ENCODE data around the gene LATS1.

DNA sequence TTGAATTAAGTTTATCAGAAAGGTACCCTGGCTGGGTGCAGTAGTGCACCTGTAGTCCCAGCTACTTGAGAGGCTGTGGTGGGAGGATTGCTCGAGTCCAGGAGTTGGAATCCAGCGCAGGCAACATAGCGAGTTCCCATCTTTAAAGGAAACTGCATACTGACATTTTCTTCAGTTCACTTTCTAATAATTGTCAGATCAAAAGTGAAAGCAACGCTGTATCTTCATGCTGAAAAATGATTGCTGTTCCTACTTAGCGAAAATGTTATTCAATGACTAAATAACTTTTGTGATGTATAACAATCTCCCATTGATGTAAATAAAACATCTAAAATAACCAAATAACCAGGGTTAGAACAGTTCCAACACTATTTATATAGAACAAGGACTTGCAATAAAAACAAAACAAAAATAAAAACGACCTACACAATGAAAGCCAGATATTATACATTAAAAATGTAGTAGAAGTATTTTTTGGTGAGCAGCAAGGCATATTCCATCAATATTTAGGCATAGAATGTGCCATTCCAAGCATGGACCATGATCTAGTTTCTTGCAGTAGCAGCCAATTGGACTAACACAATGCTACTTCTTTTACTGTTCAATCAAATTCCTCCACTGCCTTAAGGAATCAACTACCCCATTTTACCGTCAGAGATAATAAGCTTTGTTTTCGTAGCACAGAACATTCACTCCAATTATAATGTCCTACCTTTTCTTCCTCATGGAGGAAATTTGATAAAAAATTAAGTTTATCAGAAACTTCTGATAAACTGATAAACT, 1.5 kb downstream of the LATS1 start:
- no peak for TF ChIP-seq FOXA1 (IDR thresholded peaks at IDR 0.05)
- no peak for TF ChIP-seq HDGF (IDR thresholded peaks at IDR 0.05; ENCODE audit: borderline replicate concordance)
- no peak for TF ChIP-seq TARDBP (IDR thresholded peaks at IDR 0.05)
- TF ChIP-seq FOXM1 (IDR thresholded peaks at IDR 0.05; ENCODE audit: borderline replicate concordance): no peak
- no peak for TF ChIP-seq FOXK2 (IDR thresholded peaks at IDR 0.05)

Data from HEK293T (cell line).